ENCODE data around the gene VTI1A.

Gene VTI1A

GRCh38 chr10:112507046-112507445 is 60.0 kb downstream of the VTI1A start:
- DNase-seq (ENCODE audit: low read depth in 2 of 2) = no peak

GRCh38 chr10:112507988-112508387 is 61.0 kb downstream of the VTI1A start:
- no peak for DNase-seq (ENCODE audit: low read depth in 2 of 2)

GRCh38 chr10:112509558-112510291 is 62.7 kb downstream of the VTI1A start:
- no peak for DNase-seq (ENCODE audit: low read depth in 2 of 2)

GRCh38 chr10:112510384-112510783 is 63.4 kb downstream of the VTI1A start:
- no peak for DNase-seq (ENCODE audit: low read depth in 2 of 2)

GRCh38 chr10:112512294-112512693 is 65.3 kb downstream of the VTI1A start:
- no peak for DNase-seq (ENCODE audit: low read depth in 2 of 2)

- DNase-seq (ENCODE audit: low read depth in 2 of 2) = no peak
Observed at GRCh38 chr10:112515126-112515525, 68.1 kb downstream of the VTI1A start.

- no peak for DNase-seq (ENCODE audit: low read depth in 2 of 2)
Observed at GRCh38 chr10:112515852-112516251, 68.8 kb downstream of the VTI1A start.

- DNase-seq (ENCODE audit: low read depth in 2 of 2) = no peak
Observed at GRCh38 chr10:112517451-112517862, 70.4 kb downstream of the VTI1A start.

GRCh38 chr10:112519133-112519761 is 72.2 kb downstream of the VTI1A start:
- DNase-seq (ENCODE audit: low read depth in 2 of 2) = no peak

- DNase-seq (ENCODE audit: low read depth in 2 of 2) = no peak
Observed at GRCh38 chr10:112520914-112521313, 73.9 kb downstream of the VTI1A start.

GRCh38 chr10:112524641-112525040 is 77.6 kb downstream of the VTI1A start:
- DNase-seq (ENCODE audit: low read depth in 2 of 2) = peak; percentile 24 to 27

- DNase-seq (ENCODE audit: low read depth in 2 of 2) = no peak
Observed at GRCh38 chr10:112525200-112525599, 78.2 kb downstream of the VTI1A start.

GRCh38 chr10:112526139-112526538 is 79.1 kb downstream of the VTI1A start:
- no peak for DNase-seq (ENCODE audit: low read depth in 2 of 2)

- DNase-seq (ENCODE audit: low read depth in 2 of 2) = no peak
Observed at GRCh38 chr10:112526906-112527305, 79.9 kb downstream of the VTI1A start.

- DNase-seq (ENCODE audit: low read depth in 2 of 2) = no peak
Observed at GRCh38 chr10:112528235-112528634, 81.2 kb downstream of the VTI1A start.

GRCh38 chr10:112531421-112531820 is 84.4 kb downstream of the VTI1A start:
- no peak for DNase-seq (ENCODE audit: low read depth in 2 of 2)

GRCh38 chr10:112532189-112532588 is 85.2 kb downstream of the VTI1A start:
- no peak for DNase-seq (ENCODE audit: low read depth in 2 of 2)

- DNase-seq (ENCODE audit: low read depth in 2 of 2) = no peak
Observed at GRCh38 chr10:112532956-112533355, 85.9 kb downstream of the VTI1A start.

- DNase-seq (ENCODE audit: low read depth in 2 of 2) = no peak
Observed at GRCh38 chr10:112533916-112534315, 86.9 kb downstream of the VTI1A start.

GRCh38 chr10:112535531-112535951 is 88.5 kb downstream of the VTI1A start:
- no peak for DNase-seq (ENCODE audit: low read depth in 2 of 2)

GRCh38 chr10:112536663-112537062 is 89.6 kb downstream of the VTI1A start:
- no peak for DNase-seq (ENCODE audit: low read depth in 2 of 2)

- DNase-seq (ENCODE audit: low read depth in 2 of 2) = no peak
Observed at GRCh38 chr10:112538168-112538567, 91.2 kb downstream of the VTI1A start.

- peak; percentile 31 to 41 for DNase-seq (ENCODE audit: low read depth in 2 of 2)
Observed at GRCh38 chr10:112539340-112539739, 92.3 kb downstream of the VTI1A start.

Measured in fibroblast of skin of left quadriceps (primary cell).